ENCODE data around the gene BCL2L2.
A peak's percentile ranks its signal among the peaks of the same experiment; 100 is the strongest.

BCL2L2 gene

GRCh38 chr14:23300687-23301223 lies 5.9 kb upstream of the BCL2L2 start:
- Histone ChIP-seq H3K27me3 (ENCODE audit: control insufficient read depth, insufficient read depth, low read length) (peaks cover 66% of the 10 kb centered on the region), H3K9ac (ENCODE audit: low read length) (peak overlapping the region; percentile 67), H3K4me3 (ENCODE audit: low read depth, low read length) (peak overlapping the region; percentile 95), H3K4me1 (ENCODE audit: control insufficient read depth, insufficient read depth, low read length) (peaks cover 12% of the 10 kb centered on the region; the same call in 1 of the 2 replicates), H3K36me3 (ENCODE audit: control insufficient read depth, insufficient read depth, low read length) (no peaks in the 10 kb centered on the region; the same call in 1 of the 2 replicates), H3K9me3 (ENCODE audit: control insufficient read depth, insufficient read depth, low read depth, low read length) (no peaks in the 10 kb centered on the region), H3K27ac (ENCODE audit: low read depth, low read length) (no peak overlapping the region)

DNA sequence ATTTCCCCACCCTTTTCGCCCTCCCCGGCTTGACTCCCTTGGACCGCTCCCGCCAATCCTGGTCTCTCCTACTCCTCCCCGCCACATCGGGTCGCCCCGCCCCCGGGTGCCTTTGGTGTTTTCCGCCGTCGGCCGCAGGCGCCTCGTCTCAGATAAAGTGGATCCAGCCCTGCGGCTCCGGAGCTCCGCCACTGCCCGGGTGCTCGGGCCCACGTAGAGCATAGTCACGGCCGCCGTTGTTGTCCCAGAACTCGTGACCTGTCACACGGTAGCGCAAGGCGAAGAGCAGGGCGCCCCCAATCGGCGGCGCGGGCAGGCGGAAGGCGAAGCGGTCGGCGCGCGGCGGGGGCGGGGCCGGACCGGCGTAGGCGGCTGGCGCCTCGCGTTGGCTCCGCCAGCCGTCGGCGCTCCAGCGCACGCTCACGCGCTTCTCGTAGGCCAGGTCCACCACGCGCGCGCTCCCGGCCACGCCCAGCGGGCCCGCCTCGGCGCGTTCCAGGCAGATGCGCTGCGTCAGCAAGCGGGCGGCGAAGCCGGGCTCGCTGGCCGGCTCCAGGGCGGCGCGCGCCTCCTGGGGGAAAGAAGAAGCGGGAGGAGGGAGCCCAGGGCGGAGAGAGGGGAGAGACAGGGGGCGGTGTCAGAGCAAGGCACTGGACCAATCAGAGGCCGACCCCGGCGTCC lies 5.2 kb upstream of the BCL2L2 start:
- Histone ChIP-seq H3K4me1 (ENCODE audit: control insufficient read depth, insufficient read depth, low read length) (peaks cover 19% of the 10 kb centered on the region; the same call in 1 of the 2 replicates), H3K4me3 (ENCODE audit: low read depth, low read length) (peak overlapping the region; percentile 95), H3K27me3 (ENCODE audit: control insufficient read depth, insufficient read depth, low read length) (peaks cover 60% of the 10 kb centered on the region), H3K36me3 (ENCODE audit: control insufficient read depth, insufficient read depth, low read length) (no peaks in the 10 kb centered on the region; the same call in 1 of the 2 replicates), H3K27ac (ENCODE audit: low read depth, low read length) (peak overlapping the region; percentile 73; the same call in 1 of the 2 replicates), H3K9me3 (ENCODE audit: control insufficient read depth, insufficient read depth, low read depth, low read length) (no peaks in the 10 kb centered on the region), H3K9ac (ENCODE audit: low read length) (peak overlapping the region; percentile 75)

GRCh38 chr14:23301969-23302289 lies 4.7 kb upstream of the BCL2L2 start:
- peaks cover 55% of the 10 kb centered on the region for H3K27me3 ChIP-seq (ENCODE audit: control insufficient read depth, insufficient read depth, low read length)
- no peak overlapping the region; the same call in 1 of the 2 replicates for H3K27ac ChIP-seq (ENCODE audit: low read depth, low read length)
- no peaks in the 10 kb centered on the region for H3K9me3 ChIP-seq (ENCODE audit: control insufficient read depth, insufficient read depth, low read depth, low read length)
- H3K4me3 ChIP-seq (ENCODE audit: low read depth, low read length) = peak overlapping the region; percentile 95
- H3K4me1 ChIP-seq (ENCODE audit: control insufficient read depth, insufficient read depth, low read length) = peaks cover 19% of the 10 kb centered on the region; the same call in 1 of the 2 replicates
- H3K36me3 ChIP-seq (ENCODE audit: control insufficient read depth, insufficient read depth, low read length) = no peaks in the 10 kb centered on the region; the same call in 1 of the 2 replicates
- H3K9ac ChIP-seq (ENCODE audit: low read length) = peak overlapping the region; percentile 73

DNA sequence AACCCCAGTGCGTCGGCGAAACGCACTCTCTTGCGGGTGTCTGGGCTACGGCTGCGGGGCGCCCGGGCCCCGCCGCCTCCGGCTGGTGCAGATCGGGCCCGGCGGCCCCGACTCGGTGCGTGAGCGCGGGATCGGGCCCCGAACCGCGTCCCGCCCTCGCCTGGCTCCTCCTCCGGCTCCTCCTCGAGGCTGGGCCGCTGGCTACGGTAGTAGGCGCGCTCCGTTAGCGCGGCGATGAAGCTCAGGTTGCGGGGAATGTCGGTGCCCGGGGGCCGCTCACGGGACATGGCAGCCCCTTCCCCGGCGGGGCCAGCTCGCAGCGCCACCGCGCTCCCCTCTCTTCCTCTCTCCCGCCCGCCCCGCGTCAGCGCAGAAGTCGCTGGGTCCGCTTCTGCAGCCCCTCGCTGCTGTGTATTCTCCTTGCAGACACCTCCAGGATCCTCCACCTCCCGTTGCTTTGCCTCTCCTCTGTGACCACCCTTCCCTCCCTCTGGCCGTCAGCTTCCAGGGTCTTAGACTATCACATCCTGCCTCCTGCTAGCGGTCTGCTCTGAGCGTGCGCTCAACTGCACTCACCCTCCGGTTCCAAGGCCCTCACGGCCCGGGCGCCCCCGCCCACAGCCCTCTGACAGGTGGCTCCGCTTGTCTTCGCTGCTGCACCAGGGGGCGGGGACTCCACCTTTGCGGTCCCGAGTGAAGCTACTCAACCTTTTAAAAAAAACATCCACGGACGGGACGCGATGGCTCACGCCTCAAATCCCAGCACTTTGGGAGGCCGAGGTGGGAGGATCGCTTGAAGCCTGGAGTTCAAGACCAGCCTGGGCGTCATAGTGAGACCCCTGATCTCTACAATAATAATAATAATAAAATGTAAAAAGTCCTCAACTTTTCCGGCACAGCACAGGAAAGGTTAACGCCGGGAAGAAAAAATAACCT lies 4.1 kb upstream of the BCL2L2 start, which contains the start of gene PPP1R3E:
Gene PPP1R3E (minus strand): TSS at position 570 of the 936 bp plus-strand sequence. CDS start 283 bp downstream, at position 287.
- no peak within 1 kb of the TSS; the same call in 1 of the 2 replicates for H3K27ac ChIP-seq (ENCODE audit: low read depth, low read length)
- H3K4me3 ChIP-seq (ENCODE audit: low read depth, low read length) = peak within 1 kb of the TSS; percentile 95
- H3K9ac ChIP-seq (ENCODE audit: low read length) = peak within 1 kb of the TSS; percentile 73
- peaks cover 48% of the 10 kb centered on the region for H3K27me3 ChIP-seq (ENCODE audit: control insufficient read depth, insufficient read depth, low read length)
- H3K4me1 ChIP-seq (ENCODE audit: control insufficient read depth, insufficient read depth, low read length) = peaks cover 22% of the 10 kb centered on the region; the same call in 1 of the 2 replicates
- H3K9me3 ChIP-seq (ENCODE audit: control insufficient read depth, insufficient read depth, low read depth, low read length) = no peaks in the 10 kb centered on the region
- no peaks in the 10 kb centered on the region; the same call in 1 of the 2 replicates for H3K36me3 ChIP-seq (ENCODE audit: control insufficient read depth, insufficient read depth, low read length)

DNA sequence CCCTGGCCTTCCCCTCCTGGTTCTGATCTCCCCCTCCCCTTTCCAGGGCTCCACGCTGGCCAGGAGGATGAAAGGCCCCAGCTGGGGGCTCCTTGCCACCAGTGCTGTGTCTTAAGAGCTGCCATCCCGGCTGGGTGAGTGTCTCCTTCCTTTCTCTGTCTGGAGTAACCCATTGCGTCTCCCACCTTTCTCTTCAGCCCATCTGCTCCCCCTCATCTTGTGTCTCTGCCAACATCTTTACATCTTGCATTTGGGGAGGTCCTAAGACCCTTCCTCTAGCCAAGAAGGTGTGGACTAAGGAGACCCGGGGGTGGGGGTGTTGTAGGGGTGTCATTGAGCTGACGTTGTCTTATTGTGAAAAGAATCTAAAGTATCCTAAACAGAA lies 505 bp downstream of the BCL2L2 start:
- Histone ChIP-seq H3K4me3 (ENCODE audit: low read depth, low read length) (peak overlapping the region; percentile 90), H3K9ac (ENCODE audit: low read length) (peak overlapping the region; percentile 88), H3K4me1 (ENCODE audit: control insufficient read depth, insufficient read depth, low read length) (peaks cover 15% of the 10 kb centered on the region; the same call in 1 of the 2 replicates), H3K36me3 (ENCODE audit: control insufficient read depth, insufficient read depth, low read length) (peaks cover 33% of the 10 kb centered on the region), H3K27ac (ENCODE audit: low read depth, low read length) (peak overlapping the region; percentile 68; the same call in 1 of the 2 replicates), H3K9me3 (ENCODE audit: control insufficient read depth, insufficient read depth, low read depth, low read length) (no peaks in the 10 kb centered on the region), H3K27me3 (ENCODE audit: control insufficient read depth, insufficient read depth, low read length) (peaks cover 16% of the 10 kb centered on the region)

DNA sequence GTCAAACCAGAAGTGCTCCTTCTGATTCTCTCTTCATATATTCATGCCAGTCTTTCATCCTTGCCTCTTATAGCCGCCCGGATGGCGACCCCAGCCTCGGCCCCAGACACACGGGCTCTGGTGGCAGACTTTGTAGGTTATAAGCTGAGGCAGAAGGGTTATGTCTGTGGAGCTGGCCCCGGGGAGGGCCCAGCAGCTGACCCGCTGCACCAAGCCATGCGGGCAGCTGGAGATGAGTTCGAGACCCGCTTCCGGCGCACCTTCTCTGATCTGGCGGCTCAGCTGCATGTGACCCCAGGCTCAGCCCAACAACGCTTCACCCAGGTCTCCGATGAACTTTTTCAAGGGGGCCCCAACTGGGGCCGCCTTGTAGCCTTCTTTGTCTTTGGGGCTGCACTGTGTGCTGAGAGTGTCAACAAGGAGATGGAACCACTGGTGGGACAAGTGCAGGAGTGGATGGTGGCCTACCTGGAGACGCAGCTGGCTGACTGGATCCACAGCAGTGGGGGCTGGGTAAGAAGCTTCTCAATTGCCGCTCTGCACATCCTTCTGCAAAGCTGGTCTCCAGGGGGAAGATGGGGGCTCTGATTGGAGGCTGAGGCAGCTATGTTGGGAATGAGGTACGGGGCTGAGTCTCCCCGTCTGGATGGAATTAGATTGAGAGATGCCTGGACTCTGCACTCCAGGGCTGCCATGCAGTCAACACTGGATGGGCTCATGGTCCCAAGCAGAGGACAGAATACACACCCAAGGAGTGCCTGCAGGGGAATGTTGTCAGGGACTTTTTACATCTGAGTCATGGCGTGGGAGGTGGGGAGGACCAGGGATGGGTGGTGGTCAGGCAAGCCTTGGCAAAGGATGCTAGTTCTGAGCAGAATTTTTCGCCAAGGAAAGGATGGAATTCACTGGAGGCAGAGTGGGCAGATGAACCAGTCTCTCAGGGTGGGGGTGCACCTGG lies 1.3 kb downstream of the BCL2L2 start:
- peak overlapping the region; percentile 90 for H3K4me3 ChIP-seq (ENCODE audit: low read depth, low read length)
- H3K27ac ChIP-seq (ENCODE audit: low read depth, low read length) = no peak overlapping the region
- H3K9me3 ChIP-seq (ENCODE audit: control insufficient read depth, insufficient read depth, low read depth, low read length) = no peaks in the 10 kb centered on the region
- peaks cover 14% of the 10 kb centered on the region for H3K27me3 ChIP-seq (ENCODE audit: control insufficient read depth, insufficient read depth, low read length)
- H3K36me3 ChIP-seq (ENCODE audit: control insufficient read depth, insufficient read depth, low read length) = peaks cover 33% of the 10 kb centered on the region
- H3K4me1 ChIP-seq (ENCODE audit: control insufficient read depth, insufficient read depth, low read length) = peaks cover 11% of the 10 kb centered on the region; the same call in 1 of the 2 replicates
- peak overlapping the region; percentile 44 for H3K9ac ChIP-seq (ENCODE audit: low read length)

GRCh38 chr14:23308721-23309445 lies 2.2 kb downstream of the BCL2L2 start:
- Histone ChIP-seq H3K9me3 (ENCODE audit: control insufficient read depth, insufficient read depth, low read depth, low read length) (no peaks in the 10 kb centered on the region), H3K27ac (ENCODE audit: low read depth, low read length) (no peak overlapping the region), H3K9ac (ENCODE audit: low read length) (no peak overlapping the region), H3K36me3 (ENCODE audit: control insufficient read depth, insufficient read depth, low read length) (peaks cover 33% of the 10 kb centered on the region), H3K4me3 (ENCODE audit: low read depth, low read length) (no peak overlapping the region), H3K4me1 (ENCODE audit: control insufficient read depth, insufficient read depth, low read length) (peaks cover 11% of the 10 kb centered on the region; the same call in 1 of the 2 replicates), H3K27me3 (ENCODE audit: control insufficient read depth, insufficient read depth, low read length) (peaks cover 5% of the 10 kb centered on the region)

GRCh38 chr14:23310546-23310945 lies 3.9 kb downstream of the BCL2L2 start:
- H3K4me1 ChIP-seq (ENCODE audit: control insufficient read depth, insufficient read depth, low read length) = peaks cover 11% of the 10 kb centered on the region; the same call in 1 of the 2 replicates
- no peak overlapping the region for H3K9ac ChIP-seq (ENCODE audit: low read length)
- peaks cover 33% of the 10 kb centered on the region for H3K36me3 ChIP-seq (ENCODE audit: control insufficient read depth, insufficient read depth, low read length)
- no peaks in the 10 kb centered on the region for H3K9me3 ChIP-seq (ENCODE audit: control insufficient read depth, insufficient read depth, low read depth, low read length)
- no peak overlapping the region for H3K27ac ChIP-seq (ENCODE audit: low read depth, low read length)
- no peaks in the 10 kb centered on the region for H3K27me3 ChIP-seq (ENCODE audit: control insufficient read depth, insufficient read depth, low read length)
- H3K4me3 ChIP-seq (ENCODE audit: low read depth, low read length) = no peak overlapping the region

GRCh38 chr14:23316300-23316699 lies 9.7 kb downstream of the BCL2L2 start:
- Histone ChIP-seq H3K9me3 (ENCODE audit: control insufficient read depth, insufficient read depth, low read depth, low read length) (no peaks in the 10 kb centered on the region), H3K27ac (ENCODE audit: low read depth, low read length) (no peak overlapping the region), H3K4me3 (ENCODE audit: low read depth, low read length) (no peak overlapping the region), H3K4me1 (ENCODE audit: control insufficient read depth, insufficient read depth, low read length) (peaks cover 9% of the 10 kb centered on the region; the same call in 1 of the 2 replicates), H3K36me3 (ENCODE audit: control insufficient read depth, insufficient read depth, low read length) (no peaks in the 10 kb centered on the region; the same call in 1 of the 2 replicates), H3K27me3 (ENCODE audit: control insufficient read depth, insufficient read depth, low read length) (no peaks in the 10 kb centered on the region), H3K9ac (ENCODE audit: low read length) (no peak overlapping the region)

All from HUES6 (cell line).